Thyroid gland (tissue), 4 donors: ENCODE measurements around the gene EXOC3L2.

Experiments used
- CTCF ChIP-seq, 6 experiments: fragments of 200-600 bp in 3 of 6; fragments of 450-650 bp in 3 of 6; sonication (generic) in 3 of 6; IDR thresholded peaks; one replicate each; pipeline ENCODE4 v1.5.1; 2016 to 2019; ENCODE audit warnings: antibody characterized with exemption in 6 of 6, mild to moderate bottlenecking in 2 of 6, inconsistent platforms in 1 of 6, moderate library complexity in 1 of 6
- POLR2A ChIP-seq, 2 donors: fragments of 450-650 bp; IDR thresholded peaks; one replicate each; pipeline ENCODE4 v1.6.1; 2017; ENCODE audit warnings: antibody characterized with exemption in 2 of 2, mild to moderate bottlenecking in 2 of 2, moderate library complexity in 1 of 2

GRCh38 chr19:45294291-45295029 is 49.3 kb upstream of the EXOC3L2 start:
- TF ChIP-seq CTCF (IDR thresholded peaks at IDR 0.05) (no peak), POLR2A (IDR thresholded peaks at IDR 0.05) (no peak)
